HEK293 (cell line): ENCODE data around the gene FGD3.

Experiments
- CTCF ChIA-PET: fragments of 350-600 bp; formaldehyde crosslinking; extraction: SDS; loops from one replicate; lab custom pipeline; 2021; ENCODE audit warnings: antibody characterized with exemption; lab: Yijun Ruan, JAX
- POLR2A ChIA-PET: fragments of 300-600 bp; formaldehyde crosslinking; extraction: SDS; loops from one replicate; lab custom pipeline; 2020; ENCODE audit warnings: antibody characterized with exemption, inconsistent platforms; lab: Yijun Ruan, JAX
- H3K27ac ChIP-seq: fragments of 200-500 bp; sonication (Bioruptor generic); 2 replicates; pipeline ENCODE4 v1.5.1; 2014; ENCODE audit warnings: low read depth, low read length, control low read depth, inconsistent platforms; ENCODE audit errors: extremely low read depth
- H3K36me3 ChIP-seq, 2 experiments: fragments of 200-500 bp in 1 of 2; sonication (Bioruptor generic) in 1 of 2; 1 replicate in 1 of 2; 2 replicates in 1 of 2; pipeline ENCODE4 v1.5.1; 2014 to 2017; ENCODE audit warnings: inconsistent platforms in 2 of 2, low read length in 2 of 2; ENCODE audit not compliant: control insufficient read depth in 2 of 2, insufficient read depth in 1 of 2
- H3K4me1 ChIP-seq: fragments of 200-500 bp; sonication (Bioruptor generic); 2 replicates; pipeline ENCODE4 v1.5.1; 2014; ENCODE audit warnings: mild to moderate bottlenecking, low read length, inconsistent platforms; ENCODE audit not compliant: control insufficient read depth, insufficient read depth
- H3K4me3 ChIP-seq: 2 replicates; pipeline ENCODE4 v1.5.1; 2011; ENCODE audit warnings: low read depth, mild to moderate bottlenecking, control low read depth, low read length, moderate library complexity
- H3K9me3 ChIP-seq: fragments of 200-500 bp; sonication (Bioruptor generic); 2 replicates; pipeline ENCODE4 v1.5.1; 2014; ENCODE audit warnings: low read depth, low read length, inconsistent platforms; ENCODE audit not compliant: control insufficient read depth, insufficient read depth
- CTCF ChIP-seq: fragments of 450-650 bp; formaldehyde crosslinking; IDR thresholded peaks from 2 replicates; pipeline ENCODE4 v1.5.1; 2016; ENCODE audit warnings: missing biosample characterization, missing genetic modification characterization
- GLI2 ChIP-seq: fragments of 450-650 bp; formaldehyde crosslinking; IDR thresholded peaks from 2 replicates; pipeline ENCODE4; 2017; ENCODE audit warnings: missing biosample characterization, missing genetic modification characterization, low read depth, borderline replicate concordance
- IKZF3 ChIP-seq: fragments of 450-650 bp; IDR thresholded peaks from 2 replicates; pipeline ENCODE4 v1.5.0; 2018; ENCODE audit warnings: missing biosample characterization, mild to moderate bottlenecking, missing genetic modification characterization, moderate library complexity
- KLF8 ChIP-seq: fragments of 450-650 bp; formaldehyde crosslinking; IDR thresholded peaks from 2 replicates; pipeline ENCODE4 v1.5.1; 2016; ENCODE audit warnings: missing biosample characterization, missing genetic modification characterization
- YY1 ChIP-seq: fragments of 450-650 bp; formaldehyde crosslinking; IDR thresholded peaks from 2 replicates; pipeline ENCODE4 v1.5.1; 2018; ENCODE audit warnings: missing biosample characterization, missing genetic modification characterization
- ZBTB48 ChIP-seq: fragments of 450-650 bp; formaldehyde crosslinking; IDR thresholded peaks from 2 replicates; pipeline ENCODE4 v1.5.1; 2016; ENCODE audit warnings: missing biosample characterization, missing genetic modification characterization
- ZFP3 ChIP-seq: fragments of 450-650 bp; formaldehyde crosslinking; IDR thresholded peaks from 2 replicates; pipeline ENCODE4 v1.5.1; 2016; ENCODE audit warnings: low read depth, missing biosample characterization, missing genetic modification characterization
- ZFP37 ChIP-seq: fragments of 450-650 bp; formaldehyde crosslinking; IDR thresholded peaks from 2 replicates; pipeline ENCODE4 v1.5.1; 2016; ENCODE audit warnings: missing biosample characterization, missing genetic modification characterization
- ZNF121 ChIP-seq: fragments of 450-650 bp; formaldehyde crosslinking; IDR thresholded peaks from 2 replicates; pipeline ENCODE4 v1.5.1; 2016; ENCODE audit warnings: missing biosample characterization, missing genetic modification characterization
- ZNF146 ChIP-seq: fragments of 450-650 bp; formaldehyde crosslinking; IDR thresholded peaks from 2 replicates; pipeline ENCODE4 v1.5.1; 2016; ENCODE audit warnings: missing biosample characterization, missing genetic modification characterization
- ZNF169 ChIP-seq: fragments of 450-650 bp; formaldehyde crosslinking; IDR thresholded peaks from 2 replicates; pipeline ENCODE4 v1.5.1; 2016; ENCODE audit warnings: missing biosample characterization, missing genetic modification characterization
- ZNF19 ChIP-seq: fragments of 450-650 bp; formaldehyde crosslinking; IDR thresholded peaks from 2 replicates; pipeline ENCODE4; 2016; ENCODE audit warnings: missing biosample characterization, missing genetic modification characterization, low read depth
- ZNF223 ChIP-seq: fragments of 450-650 bp; formaldehyde crosslinking; IDR thresholded peaks from 2 replicates; pipeline ENCODE4 v1.5.1; 2016; ENCODE audit warnings: missing biosample characterization, missing genetic modification characterization
- ZNF23 ChIP-seq: fragments of 450-650 bp; formaldehyde crosslinking; IDR thresholded peaks from 2 replicates; pipeline ENCODE4 v1.5.1; 2016; ENCODE audit warnings: missing biosample characterization, missing genetic modification characterization, borderline replicate concordance
- ZNF239 ChIP-seq: fragments of 450-650 bp; formaldehyde crosslinking; IDR thresholded peaks from 2 replicates; pipeline ENCODE4 v1.5.1; 2016; ENCODE audit warnings: missing biosample characterization, missing genetic modification characterization
- ZNF48 ChIP-seq: fragments of 450-650 bp; formaldehyde crosslinking; IDR thresholded peaks from 2 replicates; pipeline ENCODE4 v1.5.1; 2016; ENCODE audit warnings: missing biosample characterization, missing genetic modification characterization
- ZNF544 ChIP-seq: fragments of 450-650 bp; formaldehyde crosslinking; IDR thresholded peaks from 2 replicates; pipeline ENCODE4 v1.5.0; 2017; ENCODE audit warnings: missing biosample characterization, missing genetic modification characterization
- ZNF548 ChIP-seq: fragments of 450-650 bp; formaldehyde crosslinking; IDR thresholded peaks from 2 replicates; pipeline ENCODE4 v1.5.1; 2016; ENCODE audit warnings: missing biosample characterization, missing genetic modification characterization
- ZNF571 ChIP-seq: fragments of 450-650 bp; formaldehyde crosslinking; IDR thresholded peaks from 2 replicates; pipeline ENCODE4 v1.5.0; 2017; ENCODE audit warnings: missing biosample characterization, missing genetic modification characterization
- ZNF624 ChIP-seq: fragments of 450-650 bp; formaldehyde crosslinking; IDR thresholded peaks from 2 replicates; pipeline ENCODE4 v1.5.1; 2017; ENCODE audit warnings: missing biosample characterization, missing genetic modification characterization
- ZNF664 ChIP-seq: fragments of 450-650 bp; formaldehyde crosslinking; IDR thresholded peaks from 2 replicates; pipeline ENCODE4 v1.5.1; 2016; ENCODE audit warnings: missing biosample characterization, missing genetic modification characterization
- ZSCAN18 ChIP-seq: fragments of 450-650 bp; formaldehyde crosslinking; IDR thresholded peaks from 2 replicates; pipeline ENCODE4 v1.5.1; 2016; ENCODE audit warnings: missing biosample characterization, missing genetic modification characterization

Gene FGD3

GRCh38 chr9:93010704-93011103, 63.4 kb downstream of the FGD3 start:
- H3K9me3 ChIP-seq: no peaks in the 10 kb centered on the region
- TF ChIP-seq ZNF169 (tag by site-specific recombination) (no peak), CTCF (tag by site-specific recombination) (0 out of 2 replicates have a peak, but pooled peaks have one; percentile 9)
- TF ChIP-seq, all 188 proteins: peak for 1
- H3K4me3 ChIP-seq: no peak overlapping the region
- ChIA-PET CTCF (interaction anchor here (0.9 kb wide), 1 partner anchor 19 kb away, joined by 3 read pairs; no protein-coding TSS in a partner anchor), POLR2A (no interaction called here)
- no peaks in the 10 kb centered on the region for H3K36me3 ChIP-seq
- no peak overlapping the region for H3K27ac ChIP-seq
- H3K4me1 ChIP-seq: no peaks in the 10 kb centered on the region

DNA sequence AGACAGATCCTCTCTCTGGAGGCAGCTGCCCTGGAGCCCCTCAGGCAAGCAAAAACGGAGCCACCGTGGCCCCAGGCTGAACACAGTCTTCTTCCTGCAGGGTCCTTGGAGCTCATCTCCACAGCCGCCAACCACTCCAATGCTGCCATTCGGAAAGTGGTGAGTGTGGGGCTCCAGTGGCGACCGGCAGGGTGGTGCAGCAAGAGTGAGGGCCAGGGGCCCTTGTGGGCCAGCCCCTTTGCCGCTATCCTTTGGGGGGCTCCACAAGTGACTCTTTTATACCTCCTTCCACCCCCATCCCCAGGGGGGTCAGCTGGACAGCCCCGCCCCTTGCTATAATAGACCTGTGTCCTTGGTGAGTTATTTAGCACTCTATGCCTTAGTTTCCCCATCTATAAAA, 63.8 kb downstream of the FGD3 start:
- no peak overlapping the region for H3K27ac ChIP-seq
- no peaks in the 10 kb centered on the region for H3K4me1 ChIP-seq
- CTCF ChIA-PET: no interaction called here
- no peak overlapping the region for H3K4me3 ChIP-seq
- no peaks in the 10 kb centered on the region for H3K9me3 ChIP-seq
- TF ChIP-seq ZNF548 (tag by site-specific recombination): no peak
- no peak for TF ChIP-seq KLF8 (tag by site-specific recombination)
- TF ChIP-seq ZNF544: no peak
- TF ChIP-seq ZNF48 (tag by site-specific recombination): no peak
- no peak for TF ChIP-seq ZFP37 (tag by site-specific recombination)
- no peak for TF ChIP-seq IKZF3 (tag by site-specific recombination)
- TF ChIP-seq ZSCAN18 (tag by site-specific recombination): no peak
- TF ChIP-seq ZNF223: no peak
- no peak for TF ChIP-seq ZBTB48 (tag by site-specific recombination)
- TF ChIP-seq GLI2 (tag by site-specific recombination): no peak
- TF ChIP-seq YY1: no peak
- no peak for TF ChIP-seq ZNF23
- no peak for TF ChIP-seq ZNF121
- TF ChIP-seq, all 188 proteins: peak for 0
- POLR2A ChIA-PET: no interaction called here
- H3K36me3 ChIP-seq: no peaks in the 10 kb centered on the region

DNA sequence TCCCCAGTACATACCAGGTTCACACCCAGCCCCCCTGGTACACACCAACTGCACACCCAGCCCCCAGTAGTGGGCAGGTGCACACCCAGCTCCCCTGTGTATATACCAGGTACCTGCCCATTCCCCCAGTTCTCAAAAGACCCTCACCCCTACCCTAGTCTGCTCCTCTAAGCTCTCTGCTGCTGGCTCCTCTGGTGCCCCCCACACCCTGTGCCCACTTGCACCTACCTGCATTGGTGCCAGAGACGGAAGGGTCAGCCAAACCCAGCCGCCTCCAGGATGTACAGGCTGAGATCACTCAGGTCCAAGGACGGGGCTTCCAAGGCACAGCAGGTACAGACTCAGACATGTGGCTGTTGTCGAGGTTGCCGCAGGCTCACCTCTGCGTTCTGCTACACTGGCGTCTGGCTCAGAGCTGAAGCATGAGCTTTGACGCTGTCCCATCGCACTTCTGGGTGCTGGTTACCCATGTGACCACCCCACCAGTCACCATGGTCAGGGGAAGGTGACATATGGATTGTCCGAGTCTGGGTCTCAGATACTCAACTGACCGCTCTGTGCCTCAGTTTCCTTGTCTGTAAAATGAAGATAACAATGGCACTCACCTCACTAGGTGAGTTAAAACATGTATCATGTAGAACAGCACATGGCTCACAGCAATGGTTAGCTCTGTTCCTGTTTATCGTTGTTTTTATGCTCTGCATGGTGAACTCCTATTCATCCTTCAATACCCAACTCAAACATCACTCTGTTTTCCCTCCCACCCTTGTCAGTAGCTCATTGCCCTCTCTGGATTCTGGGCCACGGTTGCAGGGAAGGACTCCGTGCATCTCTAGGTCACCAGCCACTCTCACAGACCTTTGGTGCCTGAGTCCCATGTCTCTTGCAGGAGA, 65.9 kb downstream of the FGD3 start:
- Histone ChIP-seq H3K36me3 (no peaks in the 10 kb centered on the region), H3K27ac (no peak overlapping the region), H3K4me3 (no peak overlapping the region), H3K4me1 (no peaks in the 10 kb centered on the region), H3K9me3 (no peaks in the 10 kb centered on the region)
- no peak for TF ChIP-seq ZNF239
- no peak for TF ChIP-seq ZNF571 (tag by site-specific recombination)
- no peak for TF ChIP-seq ZNF146
- TF ChIP-seq ZNF624: no peak
- no peak for TF ChIP-seq ZNF664 (tag by site-specific recombination)
- TF ChIP-seq ZNF19 (tag by site-specific recombination): no peak
- TF ChIP-seq ZFP3 (tag by site-specific recombination): peak; percentile 84
- CTCF ChIA-PET: interaction anchor here (0.6 to 3.1 kb wide), 4 partner anchors 10 to 502 kb away, joined by 3 to 24 read pairs (median 4); no protein-coding TSS in a partner anchor
- POLR2A ChIA-PET: no interaction called here
